Cardiac fibroblast (primary cell): Measurements from ENCODE around the gene SCRN2.

Source experiments
- DNase-seq, 2 donors: peaks; one replicate each; pipeline versions ENCODE4 v3.0.0 to v3.0.0-alpha.2; 2010; ENCODE audit warnings: low read depth in 2 of 2
- H3K4me3 ChIP-seq, 2 donors: replicated peaks in 1 of 2; 1 replicate in 1 of 2; 2 replicates in 1 of 2; pipeline ENCODE4 v1.5.1; 2011; ENCODE audit warnings: low read depth in 2 of 2, low read length in 2 of 2, mild to moderate bottlenecking in 2 of 2, moderate library complexity in 1 of 2
- TF ChIP-seq, protein P1 (sequence below): IDR thresholded peaks from one replicate; pipeline ENCODE4 v1.5.1; 2011; ENCODE audit warnings: low read depth, mild to moderate bottlenecking, low read length, inconsistent platforms

The SCRN2 gene

DNA sequence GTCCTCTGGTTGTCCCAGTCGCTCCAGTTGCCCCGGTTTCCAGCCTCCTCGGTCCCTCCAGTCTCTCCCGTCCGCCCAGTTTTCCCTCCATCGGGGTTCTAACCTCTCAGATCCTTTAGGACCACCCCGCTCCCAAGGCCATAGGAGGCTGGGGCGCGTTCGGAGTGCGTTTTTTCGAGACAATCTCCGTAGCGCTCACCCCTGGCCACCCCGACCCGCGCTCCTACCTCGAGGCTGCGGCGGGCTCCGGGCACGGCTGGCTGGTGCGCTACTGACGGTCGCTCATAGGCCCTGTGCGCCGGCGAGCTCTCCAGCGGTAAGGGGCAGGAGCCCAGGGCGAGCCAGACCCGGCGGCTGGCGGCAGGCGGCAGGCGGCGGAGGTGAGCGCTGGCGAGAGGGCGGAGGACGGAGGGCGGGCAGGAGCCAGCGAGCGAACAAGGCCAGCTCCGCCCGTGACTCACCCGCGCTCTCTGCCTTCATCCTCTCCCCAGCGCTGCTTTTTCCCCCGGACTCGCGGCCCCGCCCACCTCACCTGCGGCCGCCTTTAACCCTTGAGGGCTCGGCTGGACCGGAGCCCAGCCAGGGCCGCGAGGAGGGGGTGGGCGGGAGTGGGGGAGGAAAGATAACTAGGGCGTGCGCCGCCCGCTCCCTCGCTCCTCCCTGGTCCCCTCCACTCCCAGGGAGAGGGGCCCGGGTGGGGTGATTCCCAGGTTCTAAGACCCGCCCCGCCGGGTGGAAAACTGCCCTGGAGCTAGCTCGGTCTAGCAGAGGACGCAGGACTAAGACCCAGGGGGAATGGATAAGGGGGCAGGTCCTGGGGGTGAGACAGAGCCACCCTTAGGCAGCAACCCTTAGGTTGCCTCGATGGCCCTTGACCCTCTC lies 9.9 kb upstream of the SCRN2 start, which contains the start of gene SP6:
Gene SP6 (minus strand): TSS at position 472 of the 882 bp plus-strand sequence. CDS start 2,734 bp downstream, outside the sequence.
- TF ChIP-seq, protein P1, sequence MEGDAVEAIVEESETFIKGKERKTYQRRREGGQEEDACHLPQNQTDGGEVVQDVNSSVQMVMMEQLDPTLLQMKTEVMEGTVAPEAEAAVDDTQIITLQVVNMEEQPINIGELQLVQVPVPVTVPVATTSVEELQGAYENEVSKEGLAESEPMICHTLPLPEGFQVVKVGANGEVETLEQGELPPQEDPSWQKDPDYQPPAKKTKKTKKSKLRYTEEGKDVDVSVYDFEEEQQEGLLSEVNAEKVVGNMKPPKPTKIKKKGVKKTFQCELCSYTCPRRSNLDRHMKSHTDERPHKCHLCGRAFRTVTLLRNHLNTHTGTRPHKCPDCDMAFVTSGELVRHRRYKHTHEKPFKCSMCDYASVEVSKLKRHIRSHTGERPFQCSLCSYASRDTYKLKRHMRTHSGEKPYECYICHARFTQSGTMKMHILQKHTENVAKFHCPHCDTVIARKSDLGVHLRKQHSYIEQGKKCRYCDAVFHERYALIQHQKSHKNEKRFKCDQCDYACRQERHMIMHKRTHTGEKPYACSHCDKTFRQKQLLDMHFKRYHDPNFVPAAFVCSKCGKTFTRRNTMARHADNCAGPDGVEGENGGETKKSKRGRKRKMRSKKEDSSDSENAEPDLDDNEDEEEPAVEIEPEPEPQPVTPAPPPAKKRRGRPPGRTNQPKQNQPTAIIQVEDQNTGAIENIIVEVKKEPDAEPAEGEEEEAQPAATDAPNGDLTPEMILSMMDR: no peak
- H3K4me3 ChIP-seq: peak within 1 kb of the TSS in 1 of 2 donors; percentile 39

DNA sequence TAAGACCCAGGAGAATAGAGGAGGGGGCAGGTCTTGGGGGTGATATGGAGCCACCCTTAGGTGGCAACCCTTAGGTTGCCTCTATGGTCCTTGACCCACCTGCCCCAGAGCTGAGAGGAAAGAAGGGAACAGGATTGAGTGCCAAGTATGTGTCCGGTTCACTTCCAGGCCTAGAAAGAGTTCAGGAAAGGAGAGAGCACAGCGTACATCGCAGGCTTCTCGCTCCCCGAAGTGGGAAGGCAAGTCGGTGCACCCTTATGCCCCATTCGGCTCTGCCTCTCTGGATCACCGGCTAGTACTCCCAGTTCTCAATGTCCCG lies 9.3 kb upstream of the SCRN2 start:
- DNase-seq: no peak
- TF ChIP-seq, protein P1: no peak
- H3K4me3 ChIP-seq: no peak overlapping the region

More for the DNA sequence above, 9.9 kb upstream of the SCRN2 start, which contains the start of gene SP6:
- peak; percentile 48 to 56 for DNase-seq

DNA sequence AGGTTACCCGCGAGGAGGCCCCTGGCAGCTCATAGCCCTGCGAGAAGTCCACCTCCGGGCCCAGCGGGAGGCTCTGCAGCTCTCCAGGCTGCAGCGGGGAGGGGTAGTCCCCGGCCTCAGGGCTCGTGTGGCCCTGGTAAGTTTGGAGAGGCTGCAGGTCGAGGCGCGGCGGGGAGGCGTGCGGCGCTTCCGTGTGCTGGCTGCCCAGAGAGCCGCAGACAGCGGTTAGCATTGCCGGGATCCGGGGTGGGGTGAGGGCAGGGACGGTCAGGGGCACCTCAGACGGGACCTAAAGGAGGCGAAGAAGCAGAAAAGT lies 7.1 kb upstream of the SCRN2 start:
- TF ChIP-seq, protein P1: no peak
- no peak overlapping the region for H3K4me3 ChIP-seq
- DNase-seq: no peak

DNA sequence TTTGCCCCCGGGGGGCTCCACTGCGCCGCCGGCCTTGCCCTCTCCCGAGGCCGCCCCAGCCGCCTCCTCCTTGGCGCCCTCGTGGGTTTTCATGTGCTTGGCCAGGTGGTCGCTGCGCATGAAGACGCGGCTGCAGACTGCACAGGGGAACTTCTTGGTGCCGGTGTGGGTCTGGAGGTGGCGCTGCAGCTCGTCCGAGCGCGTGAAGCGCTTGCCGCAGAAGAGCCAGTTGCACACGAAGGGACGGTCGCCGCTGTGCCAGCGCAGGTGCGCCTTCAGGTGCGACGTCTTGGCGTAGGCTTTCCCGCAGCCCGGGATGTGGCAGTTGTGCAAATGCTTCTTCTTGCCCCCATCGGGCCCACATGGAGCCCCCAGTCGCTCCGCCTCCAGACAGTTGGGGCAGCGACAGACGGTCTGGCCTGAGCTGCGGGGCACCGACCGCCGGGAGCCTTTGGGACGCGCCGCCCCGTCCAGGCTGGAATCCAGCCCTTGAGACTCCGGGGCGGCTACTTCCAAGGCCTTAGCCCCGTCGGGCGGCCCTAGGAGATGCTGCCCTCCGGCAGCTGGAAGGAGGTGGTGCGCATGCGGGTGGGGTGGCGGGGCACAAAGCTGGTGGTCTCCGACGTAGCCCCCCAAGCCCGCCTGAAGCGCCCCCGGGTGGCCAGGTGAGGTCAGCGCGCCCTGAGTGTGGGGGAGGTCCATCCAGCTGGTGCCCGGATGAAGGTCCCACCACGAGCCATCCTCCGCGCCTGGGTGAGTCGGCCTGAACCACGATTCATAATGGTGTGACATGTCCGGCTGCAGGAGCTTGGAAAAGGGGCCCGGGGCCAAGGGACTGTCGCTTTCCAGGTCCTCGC lies 6.5 kb upstream of the SCRN2 start:
- H3K4me3 ChIP-seq: no peak overlapping the region
- no peak for DNase-seq
- TF ChIP-seq, protein P1: peak; percentile 34

DNA sequence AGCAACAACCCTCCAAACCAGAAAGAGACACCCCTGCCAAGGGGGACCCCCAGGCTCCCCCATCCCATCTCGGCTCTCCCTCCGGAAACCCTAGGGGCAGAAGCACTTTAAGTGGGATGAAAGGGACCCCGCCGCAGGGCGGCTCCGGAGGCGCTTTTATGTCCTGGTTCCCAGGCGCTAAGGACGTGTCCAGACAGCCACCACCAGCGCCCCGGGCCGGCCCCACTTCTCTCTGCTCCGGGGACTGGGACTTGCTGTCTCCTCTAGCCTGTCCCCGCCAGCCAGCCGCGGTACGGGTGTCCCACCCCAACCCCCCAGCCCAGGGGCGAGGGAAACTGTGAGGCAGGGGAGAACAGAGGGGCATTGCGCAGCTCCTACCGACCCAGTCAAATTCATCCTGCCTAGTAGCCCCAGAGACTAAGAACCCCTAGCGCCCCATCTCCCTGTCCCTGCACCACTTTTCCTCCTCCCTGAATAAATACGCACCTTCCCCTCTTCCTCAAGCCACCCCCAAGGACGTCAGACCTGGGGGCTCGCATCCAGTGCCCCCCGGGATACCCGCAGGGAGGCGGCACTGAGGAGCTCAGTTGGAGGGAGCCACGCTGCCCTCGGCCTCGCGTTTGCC lies 5.8 kb upstream of the SCRN2 start:
- H3K4me3 ChIP-seq: no peak overlapping the region
- TF ChIP-seq, protein P1: no peak
- DNase-seq: no peak

DNA sequence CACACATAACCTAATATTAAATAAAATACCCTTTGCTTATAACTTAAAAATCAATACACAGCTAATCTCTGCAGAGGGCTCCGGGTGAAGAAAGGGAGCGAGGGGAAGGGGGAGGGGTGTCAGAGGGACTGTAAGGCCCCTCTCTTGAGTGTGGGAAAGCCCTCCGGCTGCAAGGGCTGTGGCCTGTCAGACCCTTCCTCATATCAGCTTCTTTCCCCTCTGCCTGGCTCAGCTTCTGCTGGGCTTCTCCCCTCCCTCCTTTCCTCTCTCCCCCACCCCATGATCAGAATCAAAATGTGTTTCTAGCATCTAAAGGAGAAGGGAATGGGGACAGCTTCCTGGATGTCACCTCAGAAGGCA lies 4.6 kb upstream of the SCRN2 start:
- TF ChIP-seq, protein P1: no peak
- H3K4me3 ChIP-seq: no peak overlapping the region

More for the DNA sequence above, 4.6 kb upstream of the SCRN2 start:
- DNase-seq: no peak
